ENCODE data around the gene OR6C70. TPM values are rescaled to one million over a fixed set of nuclear protein-coding genes. Genes with fewer than 3 reads are reported as not detected.
"Not testable (repeated sequence)": the region's sequence is repeated elsewhere in the genome, so short reads cannot be mapped to it uniquely, and the experiment has no call there.

The OR6C70 gene
- polyA plus RNA-seq, 1 of the 3 experiments (the other 2 are of a cell fraction) = not detected

DNA sequence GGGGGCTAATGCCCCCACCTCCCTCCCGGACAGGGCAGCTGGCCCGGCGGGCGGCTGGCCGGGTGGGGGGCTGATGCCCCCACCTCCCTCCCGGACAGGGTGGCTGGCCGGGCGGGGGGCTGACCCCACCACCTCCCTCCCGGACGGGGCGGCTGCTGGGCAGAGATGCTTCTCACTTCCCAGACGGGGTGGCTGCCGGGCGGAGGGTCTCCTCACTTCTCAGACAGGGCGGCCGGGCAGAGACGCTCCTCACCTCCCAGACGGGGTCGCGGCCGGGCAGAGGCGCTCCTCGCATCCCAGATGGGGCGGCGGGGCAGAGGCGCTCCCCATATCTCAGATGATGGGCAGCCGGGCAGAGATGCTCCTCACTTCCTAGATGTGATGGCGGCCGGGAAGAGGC lies 9.2 kb upstream of the OR6C70 start:
- H3K27ac ChIP-seq (ENCODE audit: low read depth in 2 of 2, low read length in 1 of 2); H3K9me3 ChIP-seq; H3F3A ChIP-seq (replicated peaks; ENCODE audit: insufficient read depth); H3K27me3 ChIP-seq (ENCODE audit: insufficient read depth); CTCF ChIA-PET; H2AFZ ChIP-seq (ENCODE audit: low read depth); H3K4me3 ChIP-seq (ENCODE audit: low read depth in 2 of 2, low read length in 1 of 2); H3K36me3 ChIP-seq (replicated peaks in 1 of 2; ENCODE audit: control insufficient read depth in 1 of 2, insufficient read depth in 2 of 2, low read length in 1 of 2); H3K79me2 ChIP-seq (ENCODE audit: insufficient read depth); H3K9me2 ChIP-seq; H3K4me2 ChIP-seq; H4K20me1 ChIP-seq (ENCODE audit: insufficient read depth); H3K9ac ChIP-seq; POLR2A ChIA-PET; DNase-seq; H3K4me1 ChIP-seq (ENCODE audit: control insufficient read depth in 1 of 2, insufficient read depth in 2 of 2, low read depth in 1 of 2, low read length in 1 of 2): not testable (repeated sequence)
- 50% methylated on average over 2 of the region's 29 CpGs for WGBS (ENCODE audit: low lambda C conversion rate)

DNA sequence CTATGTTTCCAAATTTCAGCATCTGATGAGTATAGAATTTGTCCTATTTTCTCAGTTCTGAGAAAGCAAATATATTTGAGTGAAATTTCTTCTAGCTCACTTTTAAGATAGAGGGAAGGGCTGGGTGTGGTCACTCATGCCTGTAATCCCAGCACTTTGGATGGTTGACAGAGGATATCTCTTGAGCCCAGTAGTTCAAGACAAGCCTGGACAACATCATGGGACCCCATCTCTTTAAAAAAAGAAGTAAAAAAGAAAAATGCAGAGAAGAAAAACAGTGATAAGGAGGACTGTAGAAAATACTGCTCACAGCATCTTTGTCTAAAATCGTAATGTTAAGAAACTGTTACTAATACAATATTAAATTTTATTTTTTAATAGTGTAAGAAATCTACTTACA lies 2.3 kb upstream of the OR6C70 start:
- no peaks in the 10 kb centered on the region for H3K36me3 ChIP-seq (replicated peaks in 1 of 2; ENCODE audit: control insufficient read depth in 1 of 2, insufficient read depth in 2 of 2, low read length in 1 of 2)
- no peaks in the 10 kb centered on the region for H4K20me1 ChIP-seq (ENCODE audit: insufficient read depth)
- H3K4me1 ChIP-seq (ENCODE audit: control insufficient read depth in 1 of 2, insufficient read depth in 2 of 2, low read depth in 1 of 2, low read length in 1 of 2) = no peaks in the 10 kb centered on the region
- ChIA-PET CTCF (no interaction called here), POLR2A (no interaction called here)
- H3K79me2 ChIP-seq (ENCODE audit: insufficient read depth) = no peaks in the 10 kb centered on the region
- H2AFZ ChIP-seq (ENCODE audit: low read depth) = no peak overlapping the region
- no peaks in the 10 kb centered on the region for H3F3A ChIP-seq (replicated peaks; ENCODE audit: insufficient read depth)
- no peak overlapping the region for H3K4me2 ChIP-seq
- TF ChIP-seq, protein P1, sequence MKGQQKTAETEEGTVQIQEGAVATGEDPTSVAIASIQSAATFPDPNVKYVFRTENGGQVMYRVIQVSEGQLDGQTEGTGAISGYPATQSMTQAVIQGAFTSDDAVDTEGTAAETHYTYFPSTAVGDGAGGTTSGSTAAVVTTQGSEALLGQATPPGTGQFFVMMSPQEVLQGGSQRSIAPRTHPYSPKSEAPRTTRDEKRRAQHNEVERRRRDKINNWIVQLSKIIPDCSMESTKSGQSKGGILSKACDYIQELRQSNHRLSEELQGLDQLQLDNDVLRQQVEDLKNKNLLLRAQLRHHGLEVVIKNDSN (IDR thresholded peaks at IDR 0.05; ENCODE audit: borderline replicate concordance, low read depth) = no peak
- TF ChIP-seq RFX5 (IDR thresholded peaks at IDR 0.05; ENCODE audit: low read length) (no peak), SMC3 (IDR thresholded peaks at IDR 0.05; ENCODE audit: low read depth, low read length) (no peak), YY1 (IDR thresholded peaks at IDR 0.05; ENCODE audit: low read depth) (no peak)
- WGBS (ENCODE audit: low lambda C conversion rate) = 0% methylated on average over 1 of the region's 1 CpG
- DNase-seq = no peak
- no peak overlapping the region for H3K9ac ChIP-seq
- no peaks in the 10 kb centered on the region; the same call in 1 of the 2 replicates for H3K27me3 ChIP-seq (ENCODE audit: insufficient read depth)
- no peak overlapping the region for H3K4me3 ChIP-seq (ENCODE audit: low read depth in 2 of 2, low read length in 1 of 2)
- no peaks in the 10 kb centered on the region for H3K9me3 ChIP-seq
- no peak overlapping the region for H3K27ac ChIP-seq (ENCODE audit: low read depth in 2 of 2, low read length in 1 of 2)
- H3K9me2 ChIP-seq = no peaks in the 10 kb centered on the region

DNA sequence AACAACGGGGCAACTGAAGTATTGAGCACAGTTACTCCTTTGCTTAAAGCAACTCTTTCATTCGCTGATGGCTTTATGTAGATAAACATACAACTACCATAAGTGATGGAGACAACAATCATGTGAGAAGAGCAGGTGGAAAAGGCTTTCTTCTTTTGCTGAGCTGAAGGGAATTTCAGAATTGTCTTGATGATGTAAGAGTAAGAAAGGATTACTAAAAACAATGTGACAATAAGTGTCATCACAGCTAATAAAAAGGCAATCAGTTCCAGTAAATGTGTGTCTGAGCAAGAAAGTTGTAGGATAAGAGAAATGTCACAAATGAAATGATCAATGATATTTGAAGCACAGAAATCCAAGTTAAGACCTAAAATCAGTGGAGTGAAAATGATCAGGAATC lies 647 bp downstream of the OR6C70 start:
- no peaks in the 10 kb centered on the region for H3K36me3 ChIP-seq (replicated peaks in 1 of 2; ENCODE audit: control insufficient read depth in 1 of 2, insufficient read depth in 2 of 2, low read length in 1 of 2)
- H3K27ac ChIP-seq (ENCODE audit: low read depth in 2 of 2, low read length in 1 of 2) = no peak overlapping the region
- ChIA-PET POLR2A (no interaction called here), CTCF (no interaction called here)
- H3F3A ChIP-seq (replicated peaks; ENCODE audit: insufficient read depth) = no peaks in the 10 kb centered on the region
- H3K27me3 ChIP-seq (ENCODE audit: insufficient read depth) = no peaks in the 10 kb centered on the region; the same call in 1 of the 2 replicates
- 0% methylated on average over 2 of the region's 2 CpGs for WGBS (ENCODE audit: low lambda C conversion rate)
- no peak for TF ChIP-seq TCF12 (IDR thresholded peaks at IDR 0.05)
- no peak for TF ChIP-seq GABPA (IDR thresholded peaks at IDR 0.05; ENCODE audit: low read depth)
- TF ChIP-seq JUND (IDR thresholded peaks at IDR 0.05) = no peak
- no peak for TF ChIP-seq NFIC (IDR thresholded peaks at IDR 0.05; ENCODE audit: borderline replicate concordance)
- TF ChIP-seq SIN3A (IDR thresholded peaks at IDR 0.05; ENCODE audit: borderline replicate concordance, low read depth, low read length) = no peak
- TF ChIP-seq YY1 (IDR thresholded peaks at IDR 0.05; ENCODE audit: low read depth) = no peak
- TF ChIP-seq, protein P2, sequence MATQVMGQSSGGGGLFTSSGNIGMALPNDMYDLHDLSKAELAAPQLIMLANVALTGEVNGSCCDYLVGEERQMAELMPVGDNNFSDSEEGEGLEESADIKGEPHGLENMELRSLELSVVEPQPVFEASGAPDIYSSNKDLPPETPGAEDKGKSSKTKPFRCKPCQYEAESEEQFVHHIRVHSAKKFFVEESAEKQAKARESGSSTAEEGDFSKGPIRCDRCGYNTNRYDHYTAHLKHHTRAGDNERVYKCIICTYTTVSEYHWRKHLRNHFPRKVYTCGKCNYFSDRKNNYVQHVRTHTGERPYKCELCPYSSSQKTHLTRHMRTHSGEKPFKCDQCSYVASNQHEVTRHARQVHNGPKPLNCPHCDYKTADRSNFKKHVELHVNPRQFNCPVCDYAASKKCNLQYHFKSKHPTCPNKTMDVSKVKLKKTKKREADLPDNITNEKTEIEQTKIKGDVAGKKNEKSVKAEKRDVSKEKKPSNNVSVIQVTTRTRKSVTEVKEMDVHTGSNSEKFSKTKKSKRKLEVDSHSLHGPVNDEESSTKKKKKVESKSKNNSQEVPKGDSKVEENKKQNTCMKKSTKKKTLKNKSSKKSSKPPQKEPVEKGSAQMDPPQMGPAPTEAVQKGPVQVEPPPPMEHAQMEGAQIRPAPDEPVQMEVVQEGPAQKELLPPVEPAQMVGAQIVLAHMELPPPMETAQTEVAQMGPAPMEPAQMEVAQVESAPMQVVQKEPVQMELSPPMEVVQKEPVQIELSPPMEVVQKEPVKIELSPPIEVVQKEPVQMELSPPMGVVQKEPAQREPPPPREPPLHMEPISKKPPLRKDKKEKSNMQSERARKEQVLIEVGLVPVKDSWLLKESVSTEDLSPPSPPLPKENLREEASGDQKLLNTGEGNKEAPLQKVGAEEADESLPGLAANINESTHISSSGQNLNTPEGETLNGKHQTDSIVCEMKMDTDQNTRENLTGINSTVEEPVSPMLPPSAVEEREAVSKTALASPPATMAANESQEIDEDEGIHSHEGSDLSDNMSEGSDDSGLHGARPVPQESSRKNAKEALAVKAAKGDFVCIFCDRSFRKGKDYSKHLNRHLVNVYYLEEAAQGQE (IDR thresholded peaks at IDR 0.05; ENCODE audit: low read depth, low read length) = no peak
- no peak for TF ChIP-seq RXRA (IDR thresholded peaks at IDR 0.05; ENCODE audit: borderline replicate concordance, low read depth)
- no peak for TF ChIP-seq FOXM1 (IDR thresholded peaks at IDR 0.05; ENCODE audit: low read depth)
- no peak for TF ChIP-seq NRF1 (IDR thresholded peaks at IDR 0.05; ENCODE audit: low read depth, low read length)
- no peak for TF ChIP-seq SMC3 (IDR thresholded peaks at IDR 0.05; ENCODE audit: low read depth, low read length)
- TF ChIP-seq GATA2 (CRISPR knock-in tag; IDR thresholded peaks at IDR 0.05) = no peak
- TF ChIP-seq, protein P3, sequence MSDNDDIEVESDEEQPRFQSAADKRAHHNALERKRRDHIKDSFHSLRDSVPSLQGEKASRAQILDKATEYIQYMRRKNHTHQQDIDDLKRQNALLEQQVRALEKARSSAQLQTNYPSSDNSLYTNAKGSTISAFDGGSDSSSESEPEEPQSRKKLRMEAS (IDR thresholded peaks at IDR 0.05; ENCODE audit: low read depth) = no peak
- no peak for TF ChIP-seq RFX5 (IDR thresholded peaks at IDR 0.05; ENCODE audit: low read length)
- TF ChIP-seq FOSL2 (IDR thresholded peaks at IDR 0.05; ENCODE audit: borderline replicate concordance, low read depth) = no peak
- no peak overlapping the region for H3K9ac ChIP-seq
- no peaks in the 10 kb centered on the region for H3K9me3 ChIP-seq
- no peak overlapping the region for H3K4me2 ChIP-seq
- no peak overlapping the region for H3K4me3 ChIP-seq (ENCODE audit: low read depth in 2 of 2, low read length in 1 of 2)
- H3K9me2 ChIP-seq = no peaks in the 10 kb centered on the region
- H2AFZ ChIP-seq (ENCODE audit: low read depth) = no peak overlapping the region
- H3K4me1 ChIP-seq (ENCODE audit: control insufficient read depth in 1 of 2, insufficient read depth in 2 of 2, low read depth in 1 of 2, low read length in 1 of 2) = no peaks in the 10 kb centered on the region
- no peak for DNase-seq
- no peaks in the 10 kb centered on the region for H3K79me2 ChIP-seq (ENCODE audit: insufficient read depth)
- H4K20me1 ChIP-seq (ENCODE audit: insufficient read depth) = no peaks in the 10 kb centered on the region

Measured in SK-N-SH (cell line).